NCI-H128 (cell line): ENCODE data around the gene KCND1.

Experiments used
- DNase-seq: peaks from one replicate; lab custom pipeline; 2025; ENCODE audit not compliant: unreplicated experiment; lab: John Stamatoyannopoulos, UW

The KCND1 gene

DNA sequence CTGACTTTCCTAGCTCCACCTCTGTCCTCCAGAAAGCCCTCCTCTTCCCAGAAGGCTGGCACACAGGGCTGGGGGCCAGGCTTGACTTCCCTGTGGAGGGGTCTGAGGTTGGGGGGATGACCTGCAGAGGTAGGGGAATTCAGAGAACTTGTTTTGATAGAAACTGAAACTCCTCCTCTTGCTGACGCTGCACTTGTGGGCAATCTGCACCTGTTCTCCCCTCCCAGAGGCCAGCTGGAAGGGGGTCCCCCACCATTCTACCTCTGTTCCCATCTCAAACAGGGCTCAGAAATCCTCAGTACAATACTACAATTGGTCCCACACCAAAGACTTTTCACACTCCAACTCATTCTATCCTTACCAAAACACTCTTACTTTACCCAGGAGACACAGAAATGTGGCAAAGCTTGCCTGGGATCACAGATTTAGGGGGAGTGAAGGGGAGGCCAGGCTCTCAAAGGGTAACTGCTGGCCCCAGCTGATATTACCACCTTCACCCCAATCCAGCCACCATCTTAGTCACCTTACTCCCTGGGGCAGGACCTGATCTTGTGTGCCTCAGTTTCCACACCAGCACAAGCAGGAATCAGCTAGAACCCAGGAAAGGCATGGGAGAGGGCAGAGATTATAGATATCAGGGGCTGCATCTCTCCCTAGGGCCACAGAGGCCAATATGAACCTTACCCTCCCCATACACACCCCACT lies 32.8 kb downstream of the KCND1 start:
- DNase-seq = no peak

DNA sequence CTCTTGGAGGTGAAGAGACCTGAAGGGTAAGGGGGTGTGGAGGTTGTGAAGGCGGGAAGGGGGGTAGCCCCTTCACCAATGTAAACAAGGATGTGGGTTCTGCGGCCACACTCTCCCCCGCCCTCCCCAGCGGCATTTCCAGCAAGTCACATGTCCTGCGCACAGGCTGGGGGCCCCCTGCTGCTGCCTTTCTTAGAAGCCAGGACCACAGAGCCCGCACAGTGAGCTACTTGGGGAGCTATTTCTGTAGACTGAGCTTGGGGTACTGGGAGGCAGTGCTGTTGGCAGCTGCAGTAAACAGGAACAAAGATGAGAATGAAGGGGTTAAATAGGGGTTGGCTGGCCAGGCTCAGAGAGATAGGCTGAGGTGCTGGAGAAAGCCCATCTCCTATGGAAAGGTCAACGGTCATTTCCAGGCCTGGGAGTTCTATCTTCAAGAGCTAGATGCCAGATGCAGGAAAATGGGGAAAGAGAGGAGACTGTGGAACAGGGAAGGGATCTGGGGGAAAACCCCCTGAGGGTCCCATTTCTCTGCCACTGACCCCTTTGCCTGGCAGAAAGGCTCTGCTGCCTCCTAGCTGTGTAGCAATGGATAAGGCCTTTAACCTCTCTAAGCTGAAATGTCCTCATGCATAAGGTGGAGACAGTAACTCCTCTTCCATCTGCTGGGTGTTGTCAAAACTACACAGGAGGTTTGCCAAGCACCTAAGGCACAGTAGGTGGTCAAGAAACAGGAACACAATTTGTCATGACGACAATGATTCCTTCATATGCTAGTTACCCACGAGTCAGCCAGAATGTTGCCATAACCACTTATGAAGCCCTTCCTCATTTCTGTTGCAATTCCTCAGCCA lies 34.4 kb downstream of the KCND1 start:
- no peak for DNase-seq

DNA sequence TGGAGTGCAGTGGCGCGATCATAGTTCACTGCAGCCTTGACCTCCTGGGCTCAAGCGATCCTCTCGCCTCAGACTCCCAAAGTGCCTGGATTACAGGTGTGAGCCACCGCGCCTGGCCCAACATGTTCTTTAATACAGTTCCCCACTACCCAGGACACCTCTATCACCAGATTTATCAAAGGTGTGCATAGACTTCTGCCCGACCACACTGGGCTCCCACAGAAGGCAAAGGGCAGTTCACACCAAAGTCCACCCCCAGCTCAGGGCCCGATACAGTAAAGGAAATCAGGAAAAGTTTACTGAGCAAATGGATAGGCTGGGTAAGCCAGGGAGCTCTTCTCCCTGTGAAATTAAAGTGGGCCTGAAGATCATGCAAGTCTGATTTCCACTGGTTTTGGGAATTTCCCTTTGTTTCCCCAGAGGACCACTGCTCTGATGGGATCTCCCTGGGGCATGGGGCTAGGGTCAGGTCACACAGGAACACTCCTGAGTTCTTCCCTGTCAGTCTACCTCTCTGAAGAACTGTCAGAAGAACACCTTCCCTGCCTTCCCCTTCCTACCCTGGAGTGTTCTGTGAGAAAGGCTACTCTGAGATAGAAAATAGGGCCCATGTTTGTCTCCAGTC lies 35.1 kb downstream of the KCND1 start:
- DNase-seq = no peak

DNA sequence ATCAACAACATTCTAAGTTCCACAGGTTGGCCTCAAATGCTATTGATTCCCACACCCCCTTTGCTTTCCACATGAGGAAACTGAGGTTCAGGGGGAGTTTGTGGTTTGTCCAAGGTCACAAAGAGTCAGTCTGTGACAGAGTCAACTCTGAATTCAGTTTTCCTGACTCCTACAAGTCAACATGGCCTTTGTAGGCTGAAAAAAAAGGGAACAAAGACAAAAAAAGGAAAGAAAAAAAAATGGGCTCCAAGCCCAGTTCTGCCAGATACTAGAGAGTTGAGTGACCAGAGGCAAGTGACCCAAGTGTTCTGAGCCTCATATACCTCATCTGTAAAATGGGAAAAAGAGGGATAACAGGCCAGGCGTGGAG lies 36.4 kb downstream of the KCND1 start:
- DNase-seq = no peak

DNA sequence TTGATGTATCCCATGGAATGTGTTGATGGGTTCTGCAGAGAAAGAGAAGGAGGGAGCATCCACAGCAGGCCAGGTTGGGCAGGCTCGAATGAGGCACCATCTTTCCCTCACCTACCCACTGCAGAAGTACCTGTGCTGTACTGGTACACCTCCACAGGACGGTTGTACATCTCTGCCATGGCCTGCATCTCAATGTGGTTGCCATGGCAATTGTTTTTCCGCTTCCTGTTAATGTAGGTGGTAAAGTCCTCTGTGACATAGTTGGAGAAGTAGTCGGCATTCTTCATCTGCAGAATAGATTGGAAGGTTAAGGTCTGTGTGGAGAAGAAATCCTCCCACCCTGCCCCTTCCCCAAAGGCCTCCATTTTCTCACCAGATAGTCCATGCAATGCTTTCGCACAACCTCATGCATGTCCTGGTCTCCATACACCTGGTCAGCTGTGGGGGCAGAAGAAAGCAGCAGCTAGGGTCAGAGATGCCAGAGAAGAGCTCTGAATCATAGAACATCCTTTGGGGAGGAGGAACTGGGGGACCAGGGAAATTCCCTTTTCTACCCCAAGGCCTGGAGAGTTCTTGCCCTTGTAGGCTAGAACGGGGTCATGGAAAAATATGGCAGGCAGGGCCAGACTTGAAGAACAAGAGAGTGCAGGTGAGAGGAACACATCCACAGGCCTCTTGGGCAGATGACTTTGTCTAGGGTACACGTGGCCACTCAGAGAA lies 36.9 kb downstream of the KCND1 start:
- no peak for DNase-seq

DNA sequence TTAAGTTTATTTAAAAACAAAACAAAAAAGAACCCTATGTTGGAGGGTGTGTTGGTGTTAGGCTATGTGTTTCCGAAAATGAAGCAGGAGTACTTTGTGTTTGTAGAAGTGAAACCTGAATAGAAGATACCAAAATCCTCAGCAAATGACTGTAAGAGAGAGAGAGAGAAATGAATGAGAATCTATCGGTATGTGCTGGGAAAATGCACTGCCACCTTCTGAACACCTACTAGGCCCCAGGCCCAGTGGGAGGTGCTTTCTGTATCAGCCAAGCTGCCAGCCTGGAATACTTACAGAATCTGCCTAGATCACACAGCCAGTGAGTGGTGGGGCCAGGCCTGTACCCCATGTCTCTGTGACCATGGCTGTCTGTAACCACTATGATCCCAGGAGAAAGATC lies 37.9 kb downstream of the KCND1 start:
- no peak for DNase-seq

DNA sequence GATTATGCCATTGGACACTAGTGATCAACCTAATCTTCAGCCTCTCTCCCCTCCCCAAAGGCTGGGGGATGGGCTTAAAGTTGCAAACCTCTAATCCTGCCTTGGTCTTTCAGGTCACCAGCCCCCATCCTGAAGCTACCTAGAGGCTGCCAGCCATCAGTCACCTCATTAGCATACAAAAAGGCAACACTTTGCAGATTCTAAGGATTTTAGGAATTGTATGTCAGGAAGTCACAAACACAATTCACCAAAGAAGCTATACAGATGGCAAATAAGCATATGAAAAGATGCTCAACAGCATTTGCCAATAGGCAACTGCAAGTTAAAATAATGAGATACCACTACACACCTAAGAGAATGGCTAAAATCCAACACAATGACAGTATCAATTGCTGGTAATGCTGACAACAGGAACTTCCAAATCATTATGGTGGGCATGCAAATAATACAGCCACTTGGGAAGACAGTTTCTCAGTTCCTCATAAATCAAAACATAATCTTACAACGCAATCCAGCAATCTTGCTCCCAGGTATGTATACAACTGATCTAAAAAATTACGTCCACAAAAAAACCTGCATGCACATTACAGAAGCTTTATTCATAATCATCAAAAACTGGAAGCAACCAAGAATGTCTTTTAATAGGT lies 43.8 kb downstream of the KCND1 start:
- DNase-seq = no peak

DNA sequence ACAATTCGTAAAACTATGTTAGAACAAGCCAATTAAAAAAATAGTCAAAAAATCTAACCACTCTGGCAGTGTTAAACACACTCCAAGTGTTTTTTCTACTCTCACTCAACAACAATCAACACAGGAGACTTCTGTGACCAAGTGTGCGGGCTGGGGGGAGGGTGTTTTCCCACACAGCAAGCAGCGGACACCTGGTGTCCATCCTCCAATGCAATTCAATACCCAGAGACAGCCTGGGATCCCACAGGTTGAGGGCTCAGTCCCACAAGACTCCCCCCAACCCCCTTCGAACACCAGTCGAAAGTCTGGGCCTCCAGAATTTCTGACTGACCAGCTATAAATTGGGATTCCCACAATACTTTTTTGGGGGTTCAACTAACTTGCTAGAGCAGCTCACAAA lies 44.5 kb downstream of the KCND1 start:
- no peak for DNase-seq

DNA sequence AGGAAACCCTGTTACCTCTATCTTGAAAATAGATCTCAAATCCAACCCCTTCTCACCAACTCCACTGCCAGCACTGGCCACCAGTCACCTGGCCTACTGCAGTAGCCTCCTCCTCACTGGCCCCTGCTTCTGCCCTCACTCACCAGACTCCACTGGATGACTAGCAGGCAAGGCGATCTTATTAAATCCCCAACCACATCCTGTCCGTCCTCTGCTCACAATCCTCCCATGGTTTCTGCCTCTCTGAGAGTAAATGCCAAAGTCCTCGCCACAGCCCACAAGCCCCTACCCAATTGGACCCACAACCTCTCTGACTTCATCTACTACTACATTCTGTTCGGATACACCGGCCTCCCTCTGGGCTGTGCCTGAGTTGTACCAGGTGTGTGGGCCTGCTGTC lies 47.4 kb downstream of the KCND1 start:
- DNase-seq = no peak

DNA sequence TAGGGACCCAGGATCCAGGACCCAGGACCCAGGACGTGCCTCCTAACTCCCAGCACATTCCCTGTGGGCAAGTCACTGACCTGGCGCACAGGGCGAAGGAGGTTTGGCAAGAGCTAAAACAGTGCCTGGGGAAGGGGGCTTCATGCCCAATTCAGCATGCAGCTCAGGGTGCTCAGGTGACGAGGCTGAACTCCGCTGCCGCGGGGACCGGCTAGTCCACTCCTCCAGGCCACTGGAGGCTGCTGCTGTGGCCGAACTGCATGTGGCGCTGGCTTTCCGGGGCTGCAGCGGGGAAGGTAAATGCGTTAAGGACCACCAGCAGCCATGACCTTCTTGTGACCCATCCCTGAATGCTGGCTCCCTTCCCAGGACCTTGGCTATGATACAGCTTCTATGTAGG lies 47.9 kb downstream of the KCND1 start:
- DNase-seq = no peak

DNA sequence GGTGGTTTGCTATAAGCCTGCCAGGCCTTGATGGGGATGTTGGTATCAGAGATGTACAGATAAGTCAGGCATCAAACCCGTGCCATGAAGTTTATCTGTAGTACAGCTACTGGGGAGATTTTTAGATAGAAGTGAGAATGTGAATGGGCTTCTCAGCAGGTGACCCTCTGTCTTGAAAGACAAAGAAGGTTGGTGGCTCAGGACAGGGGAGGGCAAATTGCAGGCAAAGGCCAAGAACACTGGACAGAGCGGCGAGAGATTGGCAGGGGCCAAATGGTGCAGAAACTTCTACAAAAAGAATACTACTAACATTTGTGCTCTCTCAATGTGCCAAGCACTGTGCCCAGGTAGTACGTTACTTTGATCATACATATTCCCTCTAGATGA lies 50.9 kb downstream of the KCND1 start:
- DNase-seq = no peak

DNA sequence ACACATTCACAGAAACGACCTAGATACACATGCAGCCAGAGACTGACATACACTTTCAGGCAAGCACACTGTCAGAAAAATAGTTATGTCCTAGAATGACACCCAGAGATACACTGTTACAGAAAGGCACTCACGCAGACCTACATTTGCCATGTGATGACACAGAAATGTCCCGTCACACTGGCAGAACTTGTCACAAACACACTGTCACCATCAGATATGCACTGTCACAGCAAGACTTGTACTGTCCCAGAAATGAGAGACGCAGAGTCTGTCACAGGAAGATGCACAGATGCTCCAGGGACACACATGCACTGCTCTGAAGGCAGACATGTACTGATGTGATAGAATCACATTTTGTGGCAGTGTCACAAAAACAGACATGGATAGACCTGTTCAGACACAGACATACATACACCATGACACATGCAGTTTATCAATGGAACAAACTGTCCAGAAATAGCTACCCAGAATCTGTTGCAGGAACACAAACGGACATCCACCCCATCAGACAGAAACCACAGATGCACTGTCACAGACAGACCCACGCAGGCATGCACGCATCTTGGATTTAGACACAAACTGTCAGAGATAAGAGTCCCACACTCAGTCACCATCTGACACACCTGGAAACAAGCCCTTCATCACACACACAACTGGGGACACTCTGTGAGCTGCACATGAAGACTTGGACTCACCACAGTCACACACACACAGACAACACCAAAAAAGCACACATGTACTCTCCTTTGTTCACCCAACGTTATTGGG lies 51.5 kb downstream of the KCND1 start:
- DNase-seq = no peak

DNA sequence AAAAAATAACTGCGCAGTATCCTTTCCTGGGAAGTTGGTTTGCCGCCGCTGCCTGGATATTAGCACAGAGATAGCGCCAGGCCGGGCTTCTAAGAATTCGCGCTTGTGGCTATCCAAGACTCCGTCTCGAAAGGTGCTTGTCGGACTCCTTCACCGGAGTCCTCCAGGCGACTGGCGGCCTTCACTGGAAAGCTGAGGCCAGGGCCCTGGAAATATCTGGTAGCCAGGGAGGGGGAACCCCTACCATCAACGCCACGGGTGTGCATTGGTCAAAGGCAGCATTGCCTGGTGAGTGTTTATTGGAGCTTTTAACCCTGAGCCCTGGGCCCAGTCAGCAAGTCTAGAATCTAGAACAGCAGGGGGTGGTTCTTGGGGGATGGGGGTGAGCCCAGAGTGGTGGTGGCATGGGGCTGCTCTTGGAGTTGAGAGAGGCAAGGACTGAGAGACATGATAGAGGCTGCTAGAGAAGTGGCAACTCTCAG lies 52.2 kb downstream of the KCND1 start:
- no peak for DNase-seq

DNA sequence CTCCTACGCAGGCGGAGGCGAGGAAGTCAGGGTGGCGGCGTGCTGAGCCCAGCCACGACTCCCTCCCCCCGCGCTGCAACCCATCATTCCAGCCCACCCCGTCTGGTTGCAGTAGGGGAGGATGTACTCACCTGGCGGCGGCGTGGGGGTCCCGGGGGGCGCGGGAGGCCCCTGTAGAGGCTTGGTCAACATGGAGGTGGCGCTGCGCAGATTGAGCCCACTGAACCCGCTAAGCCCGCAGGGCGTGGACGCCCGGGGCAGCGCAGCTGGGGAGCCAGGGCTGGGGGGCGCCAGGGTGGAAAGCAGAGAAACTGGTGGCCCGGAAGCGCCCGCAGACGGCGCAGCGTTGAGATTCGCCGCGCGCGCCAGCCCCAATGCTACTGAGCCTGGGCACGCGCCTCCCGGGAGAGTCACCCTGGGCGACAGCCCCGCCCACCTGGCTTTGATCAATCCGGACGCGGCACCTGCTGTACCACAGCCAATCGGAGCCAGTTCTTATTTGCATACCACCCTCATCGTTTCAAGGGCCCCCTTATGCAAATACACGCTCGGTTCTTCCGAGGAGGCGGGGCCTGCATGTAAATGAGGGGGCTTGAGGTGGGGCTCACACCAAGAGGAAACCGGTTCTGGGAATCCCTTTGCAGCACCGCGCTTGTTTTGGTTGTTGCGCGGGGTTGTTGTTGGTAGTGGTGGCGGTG lies 52.9 kb downstream of the KCND1 start, which contains the start of gene PIM2:
Gene PIM2 (minus strand): TSS at position 382 of the 698 bp plus-strand sequence. CDS start 190 bp downstream, at position 192.
- peak; percentile 89 for DNase-seq

DNA sequence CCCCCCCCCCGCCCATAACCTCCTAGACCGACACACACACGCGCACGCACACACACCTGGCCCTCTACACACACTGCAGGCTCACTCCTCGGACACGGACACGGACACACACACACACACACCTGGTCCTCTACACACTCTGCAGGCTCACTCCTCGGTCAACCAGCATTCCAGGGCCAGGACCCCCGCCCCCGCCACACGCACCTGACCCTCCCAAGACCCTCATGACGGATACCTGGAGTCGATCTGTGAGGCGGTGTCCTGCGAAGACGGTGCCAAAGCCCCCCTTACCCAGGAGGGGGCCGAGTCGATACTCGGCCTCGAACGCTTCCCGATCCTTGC lies 53.4 kb downstream of the KCND1 start:
- DNase-seq = no peak

DNA sequence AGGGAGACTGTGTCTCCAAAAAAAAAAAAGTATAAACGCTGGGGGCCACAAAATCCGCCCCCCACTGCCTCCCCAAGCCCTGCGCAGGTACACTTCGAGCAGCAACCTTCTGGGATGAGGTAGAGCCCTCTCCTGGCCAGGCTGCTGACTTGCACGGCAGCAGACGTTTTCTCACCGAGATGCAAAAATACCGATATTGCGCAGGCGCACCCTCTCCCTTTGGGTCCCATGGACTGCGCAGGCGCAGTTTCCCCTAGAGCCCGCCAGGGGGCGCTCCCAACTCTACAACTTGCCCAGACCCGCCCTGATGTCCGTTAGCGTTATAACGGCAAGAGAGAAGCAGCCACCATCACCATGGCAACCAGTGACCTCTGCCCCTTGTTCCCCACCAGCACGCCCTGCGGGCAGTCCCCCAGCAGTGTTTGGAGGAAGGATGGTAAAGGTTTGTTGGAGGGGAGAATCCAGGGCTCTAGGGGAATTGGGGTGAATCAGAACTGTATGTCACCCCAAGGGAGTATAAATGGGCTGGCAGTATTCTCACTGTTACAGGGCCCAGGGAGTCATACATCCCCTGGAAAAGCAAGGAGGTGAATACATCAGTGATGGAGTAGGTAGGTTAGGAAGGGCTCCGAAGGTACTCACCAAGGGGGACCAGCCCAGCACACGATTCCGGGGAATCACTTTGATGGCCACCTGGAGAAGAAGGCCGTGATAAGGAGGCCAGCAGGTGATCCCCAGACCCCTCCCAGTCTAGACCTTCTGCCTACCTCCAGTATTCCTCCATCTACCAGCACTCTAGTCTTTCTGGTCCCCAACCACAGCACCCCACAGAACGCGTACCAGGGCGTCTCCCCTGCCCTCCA lies 54.3 kb downstream of the KCND1 start:
- peak; percentile 87 for DNase-seq

DNA sequence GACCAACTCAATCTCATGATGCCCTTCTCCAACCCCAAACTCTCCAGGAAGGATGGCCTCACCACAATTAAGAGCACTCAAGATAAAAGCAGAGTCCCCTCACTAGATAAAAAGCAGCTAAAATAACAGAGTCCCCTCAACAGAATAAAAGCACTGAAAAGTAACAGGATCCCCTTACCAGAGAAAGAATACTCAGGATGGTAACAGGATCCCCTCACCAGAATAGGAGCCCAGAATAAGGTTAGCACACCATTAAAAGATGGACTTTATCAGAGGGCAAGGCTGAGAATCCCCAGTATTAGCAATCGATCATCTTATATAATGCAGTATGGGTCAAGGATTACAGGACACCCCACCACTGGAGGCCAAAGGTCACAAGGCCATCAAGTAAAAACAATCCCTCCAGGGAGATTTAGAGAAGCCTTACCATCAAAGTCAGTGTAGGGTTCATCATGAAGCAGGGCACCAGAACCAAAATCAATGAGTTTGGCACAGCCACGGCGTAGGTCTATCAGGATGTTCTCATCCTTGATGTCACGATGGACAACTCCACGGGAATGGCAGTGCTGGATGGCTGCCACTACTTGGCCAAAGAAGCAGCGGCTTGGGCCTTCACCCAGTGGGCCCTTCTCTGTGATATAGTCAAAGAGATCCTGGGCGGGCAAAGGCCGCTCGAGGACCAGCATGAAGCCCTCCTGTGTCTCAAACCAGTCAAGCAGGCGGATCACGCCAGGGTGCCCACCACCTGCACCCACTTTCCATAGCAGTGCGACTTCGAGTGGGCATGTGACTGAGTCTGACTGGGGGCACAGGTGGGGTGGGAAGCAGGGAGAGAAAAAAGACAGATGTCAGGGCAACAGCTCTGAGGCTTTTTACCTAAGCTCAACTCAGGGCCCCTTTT lies 56.8 kb downstream of the KCND1 start:
- DNase-seq = no peak
